ENCODE data around the gene LRMDA. TPM values are rescaled to one million over a fixed set of nuclear protein-coding genes. Genes with fewer than 3 reads are reported as not detected.

The LRMDA gene
- total RNA-seq, 1 donor from 2014 or later: 2.1 TPM

- DNase-seq: no peak
- H3K27ac Mint-ChIP-seq (ENCODE audit: unreplicated experiment): no peak overlapping the region
- no peak for TF ChIP-seq CTCF (IDR thresholded peaks at IDR 0.05; ENCODE audit: partially characterized antibody, unreplicated experiment)
- H3K9me3 Mint-ChIP-seq (ENCODE audit: unreplicated experiment): peaks cover 3% of the 10 kb centered on the region
- peaks cover under 1% of the 10 kb centered on the region for H3K27me3 Mint-ChIP-seq (ENCODE audit: unreplicated experiment)
- H3K36me3 Mint-ChIP-seq (ENCODE audit: unreplicated experiment): no peaks in the 10 kb centered on the region
- H3K4me1 Mint-ChIP-seq (ENCODE audit: low read depth, unreplicated experiment): no peaks in the 10 kb centered on the region
- no peak overlapping the region for H3K4me3 Mint-ChIP-seq (ENCODE audit: unreplicated experiment)
Measured at GRCh38 chr10:76466836-76467503, 1035.5 kb downstream of the LRMDA start.

- TF ChIP-seq CTCF (IDR thresholded peaks at IDR 0.05; ENCODE audit: partially characterized antibody, unreplicated experiment): no peak
- no peaks in the 10 kb centered on the region for H3K4me1 Mint-ChIP-seq (ENCODE audit: low read depth, unreplicated experiment)
- H3K27ac Mint-ChIP-seq (ENCODE audit: unreplicated experiment): no peak overlapping the region
- H3K36me3 Mint-ChIP-seq (ENCODE audit: unreplicated experiment): no peaks in the 10 kb centered on the region
- DNase-seq: no peak
- H3K4me3 Mint-ChIP-seq (ENCODE audit: unreplicated experiment): no peak overlapping the region
- H3K9me3 Mint-ChIP-seq (ENCODE audit: unreplicated experiment): no peaks in the 10 kb centered on the region
- H3K27me3 Mint-ChIP-seq (ENCODE audit: unreplicated experiment): no peaks in the 10 kb centered on the region
Measured at GRCh38 chr10:76469675-76470074, 1038.3 kb downstream of the LRMDA start.

- TF ChIP-seq CTCF (IDR thresholded peaks at IDR 0.05; ENCODE audit: partially characterized antibody, unreplicated experiment): no peak
- no peaks in the 10 kb centered on the region for H3K36me3 Mint-ChIP-seq (ENCODE audit: unreplicated experiment)
- H3K4me3 Mint-ChIP-seq (ENCODE audit: unreplicated experiment): no peak overlapping the region
- no peak overlapping the region for H3K27ac Mint-ChIP-seq (ENCODE audit: unreplicated experiment)
- DNase-seq: no peak
- no peaks in the 10 kb centered on the region for H3K4me1 Mint-ChIP-seq (ENCODE audit: low read depth, unreplicated experiment)
- H3K27me3 Mint-ChIP-seq (ENCODE audit: unreplicated experiment): no peaks in the 10 kb centered on the region
- H3K9me3 Mint-ChIP-seq (ENCODE audit: unreplicated experiment): no peaks in the 10 kb centered on the region
Measured at GRCh38 chr10:76479103-76479790, 1047.8 kb downstream of the LRMDA start.

- no peak for TF ChIP-seq CTCF (IDR thresholded peaks at IDR 0.05; ENCODE audit: partially characterized antibody, unreplicated experiment)
- H3K27ac Mint-ChIP-seq (ENCODE audit: unreplicated experiment): no peak overlapping the region
- H3K27me3 Mint-ChIP-seq (ENCODE audit: unreplicated experiment): no peaks in the 10 kb centered on the region
- H3K36me3 Mint-ChIP-seq (ENCODE audit: unreplicated experiment): no peaks in the 10 kb centered on the region
- no peak for DNase-seq
- H3K4me1 Mint-ChIP-seq (ENCODE audit: low read depth, unreplicated experiment): no peaks in the 10 kb centered on the region
- H3K9me3 Mint-ChIP-seq (ENCODE audit: unreplicated experiment): peaks cover 1% of the 10 kb centered on the region
- H3K4me3 Mint-ChIP-seq (ENCODE audit: unreplicated experiment): no peak overlapping the region
Measured at GRCh38 chr10:76481178-76481577, 1049.8 kb downstream of the LRMDA start.

GRCh38 chr10:76487582-76487981, 1056.2 kb downstream of the LRMDA start:
- no peak for DNase-seq
- TF ChIP-seq CTCF (IDR thresholded peaks at IDR 0.05; ENCODE audit: partially characterized antibody, unreplicated experiment): no peak
- Mint-ChIP-seq H3K36me3 (ENCODE audit: unreplicated experiment) (peaks cover 16% of the 10 kb centered on the region), H3K9me3 (ENCODE audit: unreplicated experiment) (peaks cover 1% of the 10 kb centered on the region), H3K27ac (ENCODE audit: unreplicated experiment) (no peak overlapping the region), H3K27me3 (ENCODE audit: unreplicated experiment) (no peaks in the 10 kb centered on the region), H3K4me1 (ENCODE audit: low read depth, unreplicated experiment) (no peaks in the 10 kb centered on the region), H3K4me3 (ENCODE audit: unreplicated experiment) (no peak overlapping the region)
